Peyer's patch (tissue), 4 donors: ENCODE results near the gene HOXD9. TPM values are rescaled to one million over a fixed set of nuclear protein-coding genes. Genes with fewer than 3 reads are reported as not detected.

ENCODE experiments used
- DNase-seq, 3 donors: peaks; one replicate each; pipeline ENCODE4 v3.0.0-alpha.2; 2017 to 2019
- H3K27ac ChIP-seq, 4 donors: fragments of 200-600 bp; sonication (generic); one replicate each; pipeline ENCODE4 v1.5.1; 2016 to 2019
- H3K27me3 ChIP-seq, 2 donors: fragments of 200-600 bp; sonication (generic); one replicate each; pipeline ENCODE4 v1.5.1; 2019
- H3K36me3 ChIP-seq, 3 donors: fragments of 200-600 bp; sonication (generic); one replicate each; pipeline ENCODE4 v1.5.1; 2016 to 2019
- H3K4me1 ChIP-seq, 4 donors: fragments of 200-600 bp; sonication (generic); one replicate each; pipeline ENCODE4 v1.5.1; 2016 to 2019
- H3K4me3 ChIP-seq, 4 donors: fragments of 200-600 bp; sonication (generic); 1 replicate in 3 of 4; 2 replicates in 1 of 4; pipeline ENCODE4 v1.5.1; 2016 to 2019; ENCODE audit warnings: mild to moderate bottlenecking in 1 of 4
- H3K9me3 ChIP-seq, 4 donors: fragments of 200-600 bp; sonication (generic); one replicate each; pipeline ENCODE4 v1.5.1; 2016 to 2019; ENCODE audit warnings: mild to moderate bottlenecking in 1 of 4
- CTCF ChIP-seq, 6 experiments: fragments of 450-650 bp in 4 of 6; fragments of 200-600 bp in 2 of 6; sonication (generic) in 1 of 6; IDR thresholded peaks; one replicate each; pipeline ENCODE4 v1.5.1; 2017 to 2019; ENCODE audit warnings: antibody characterized with exemption in 6 of 6, mild to moderate bottlenecking in 3 of 6, moderate library complexity in 1 of 6
- POLR2A ChIP-seq, 2 donors: fragments of 450-650 bp; IDR thresholded peaks; one replicate each; pipeline ENCODE4 v1.5.1; 2017; ENCODE audit warnings: antibody characterized with exemption in 2 of 2, mild to moderate bottlenecking in 2 of 2, moderate library complexity in 2 of 2
- total RNA-seq, 4 donors: library from RNA; depleted of rRNA; stranded (reverse); fragments of >200 nt; gene quantifications; one replicate each; pipeline ENCODE4 v1.1.0, GENCODE V29; 2016

HOXD9 gene
- total RNA-seq, 4 donors from 2014 or later: 0.70 TPM; not detected in 3

DNA sequence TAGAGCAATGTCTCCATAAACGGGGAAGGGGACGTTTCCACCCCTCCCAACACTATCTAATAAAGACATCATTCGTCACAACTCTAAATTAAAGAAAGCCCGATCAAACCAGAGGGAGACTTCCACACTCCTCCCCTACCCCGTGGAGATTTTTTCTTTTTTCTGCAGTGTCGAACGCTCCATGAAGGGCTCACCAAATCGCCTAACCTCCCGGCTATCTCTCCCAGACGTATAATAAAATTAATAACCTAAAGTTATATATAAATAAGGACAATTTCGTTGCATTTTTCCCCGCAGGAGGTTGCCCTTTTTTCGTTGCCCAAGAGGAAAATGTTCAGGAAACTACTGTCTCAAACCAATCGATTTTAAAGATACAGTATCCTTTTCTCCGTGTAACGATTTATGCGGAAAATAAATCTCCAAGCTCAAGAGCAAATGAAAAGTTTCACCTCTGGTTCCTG, 41.1 kb upstream of the HOXD9 start:
- no peak overlapping the region for H3K4me3 ChIP-seq
- peaks cover 0 to 15% (median 0%) of the 10 kb centered on the region in 4 donors for H3K4me1 ChIP-seq
- no peak for DNase-seq
- no peaks in the 10 kb centered on the region for H3K36me3 ChIP-seq
- TF ChIP-seq CTCF (IDR thresholded peaks at IDR 0.05): no peak
- no peak for TF ChIP-seq POLR2A (IDR thresholded peaks at IDR 0.05)
- peaks cover 0 to 35% (median 0%) of the 10 kb centered on the region in 4 donors for H3K9me3 ChIP-seq
- H3K27ac ChIP-seq: no peak overlapping the region
- peaks cover 0 to 82% of the 10 kb centered on the region in 2 donors for H3K27me3 ChIP-seq

DNA sequence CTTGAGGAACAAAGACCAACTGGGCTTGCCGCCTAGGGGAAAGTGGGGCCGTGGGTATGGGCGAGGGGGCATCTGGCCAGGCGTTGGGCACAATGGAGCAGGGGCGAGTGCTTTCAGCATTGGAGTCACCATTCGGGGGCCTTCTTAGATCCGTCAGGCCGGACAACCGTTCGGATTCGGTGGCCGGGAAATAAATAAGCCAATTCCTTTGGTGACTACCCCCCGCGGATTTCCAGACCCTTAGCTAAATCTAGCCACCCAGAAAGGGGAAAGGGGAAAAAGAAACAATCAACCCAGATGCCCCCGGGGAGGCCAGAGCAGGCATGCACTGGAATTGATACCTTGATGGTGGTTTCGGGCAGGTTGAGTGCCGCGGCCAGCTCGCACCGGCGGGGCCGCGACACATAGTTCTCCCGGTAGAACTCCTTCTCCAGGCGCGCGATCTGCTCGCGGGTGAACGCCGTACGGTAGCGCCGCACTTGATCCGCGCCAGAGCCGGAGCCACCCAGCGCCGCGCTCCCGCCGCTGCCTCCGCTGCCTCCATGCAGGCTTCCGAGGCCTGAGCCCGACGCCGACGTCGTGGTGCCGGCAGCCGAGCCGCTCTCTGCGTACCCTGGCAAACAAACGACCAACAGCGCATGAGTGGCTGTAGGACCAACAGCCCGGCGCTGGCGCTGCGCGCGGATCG, 40.5 kb upstream of the HOXD9 start:
- Histone ChIP-seq H3K27me3 (peaks cover 0 to 83% of the 10 kb centered on the region in 2 donors), H3K4me3 (no peak overlapping the region), H3K9me3 (peaks cover 0 to 35% (median 0%) of the 10 kb centered on the region in 4 donors), H3K4me1 (peaks cover 0 to 15% (median 0%) of the 10 kb centered on the region in 4 donors), H3K36me3 (no peaks in the 10 kb centered on the region), H3K27ac (no peak overlapping the region)
- TF ChIP-seq POLR2A (IDR thresholded peaks at IDR 0.05) (no peak), CTCF (IDR thresholded peaks at IDR 0.05) (no peak)
- DNase-seq: peak in 1 of 3 donors; percentile 54

GRCh38 chr2:176082525-176082823, 40.0 kb upstream of the HOXD9 start:
- no peak for TF ChIP-seq CTCF (IDR thresholded peaks at IDR 0.05)
- TF ChIP-seq POLR2A (IDR thresholded peaks at IDR 0.05): no peak
- no peak overlapping the region for H3K4me3 ChIP-seq
- peaks cover 0 to 15% (median 0%) of the 10 kb centered on the region in 4 donors for H3K4me1 ChIP-seq
- H3K27me3 ChIP-seq: peaks cover 0 to 88% of the 10 kb centered on the region in 2 donors
- H3K27ac ChIP-seq: no peak overlapping the region
- peaks cover 0 to 35% (median 0%) of the 10 kb centered on the region in 4 donors for H3K9me3 ChIP-seq
- no peaks in the 10 kb centered on the region for H3K36me3 ChIP-seq
- DNase-seq: no peak

GRCh38 chr2:176082824-176083751, 39.4 kb upstream of the HOXD9 start:
- Histone ChIP-seq H3K9me3 (peaks cover 0 to 35% (median 0%) of the 10 kb centered on the region in 4 donors), H3K36me3 (no peaks in the 10 kb centered on the region), H3K4me3 (no peak overlapping the region), H3K27me3 (peaks cover 0 to 94% of the 10 kb centered on the region in 2 donors), H3K27ac (no peak overlapping the region), H3K4me1 (peaks cover 0 to 20% (median 2%) of the 10 kb centered on the region in 4 donors)
- TF ChIP-seq POLR2A (IDR thresholded peaks at IDR 0.05): no peak
- TF ChIP-seq CTCF (IDR thresholded peaks at IDR 0.05): no peak
- DNase-seq: no peak

- H3K27ac ChIP-seq: no peak within 1 kb of the TSS
- no peak for TF ChIP-seq POLR2A (IDR thresholded peaks at IDR 0.05)
- no peak for TF ChIP-seq CTCF (IDR thresholded peaks at IDR 0.05)
- H3K4me3 ChIP-seq: no peak within 1 kb of the TSS
- H3K4me1 ChIP-seq: peaks cover 0 to 23% (median 3%) of the 10 kb centered on the region in 4 donors
- peaks cover 0 to 35% (median 0%) of the 10 kb centered on the region in 4 donors for H3K9me3 ChIP-seq
- no peaks in the 10 kb centered on the region for H3K36me3 ChIP-seq
- no peak for DNase-seq
- H3K27me3 ChIP-seq: peaks cover 0 to 88% of the 10 kb centered on the region in 2 donors
Measured at GRCh38 chr2:176083796-176084261, 38.7 kb upstream of the HOXD9 start, which contains the start of gene EVX2. TSS of gene EVX2 (minus strand) at chr2:176083962. CDS start at chr2:176083776, 186 bp downstream.
